ENCODE measurements around the gene UBTD2.
"Not testable (repeated sequence)": the region's sequence is repeated elsewhere in the genome, so short reads cannot be mapped to it uniquely, and the experiment has no call there.

The UBTD2 gene

GRCh38 chr5:172213126-172213525 lies 70.4 kb downstream of the UBTD2 start:
- DNase-seq (ENCODE audit: insufficient read length, low spot score) (no peak), FAIRE-seq (no peak)
- no peak for TF ChIP-seq CTCF (IDR thresholded peaks at IDR 0.05; ENCODE audit: insufficient read depth, missing control alignments)

- no peak for TF ChIP-seq CTCF (IDR thresholded peaks at IDR 0.05; ENCODE audit: insufficient read depth, missing control alignments)
- FAIRE-seq: no peak
Observed at GRCh38 chr5:172211676-172212075, 71.9 kb downstream of the UBTD2 start.

GRCh38 chr5:172209714-172210113 lies 73.8 kb downstream of the UBTD2 start:
- no peak for TF ChIP-seq CTCF (IDR thresholded peaks at IDR 0.05; ENCODE audit: insufficient read depth, missing control alignments)
- DNase-seq (ENCODE audit: insufficient read length, low spot score) (no peak), FAIRE-seq (no peak)

More at GRCh38 chr5:172211676-172212075, 71.9 kb downstream of the UBTD2 start:
- DNase-seq (ENCODE audit: insufficient read length, low spot score): no peak

- no peak for TF ChIP-seq CTCF (IDR thresholded peaks at IDR 0.05; ENCODE audit: insufficient read depth, missing control alignments)
- FAIRE-seq (no peak), DNase-seq (ENCODE audit: insufficient read length, low spot score) (no peak)
Observed at GRCh38 chr5:172207511-172207910, 76.1 kb downstream of the UBTD2 start.

GRCh38 chr5:172205984-172206383 lies 77.6 kb downstream of the UBTD2 start:
- DNase-seq (ENCODE audit: insufficient read length, low spot score): not testable (repeated sequence)

GRCh38 chr5:172200476-172200875 lies 83.1 kb downstream of the UBTD2 start:
- DNase-seq (ENCODE audit: insufficient read length, low spot score): no peak
- FAIRE-seq: no peak
- TF ChIP-seq CTCF (IDR thresholded peaks at IDR 0.05; ENCODE audit: insufficient read depth, missing control alignments): no peak

More at GRCh38 chr5:172205984-172206383, 77.6 kb downstream of the UBTD2 start:
- not testable (repeated sequence) for FAIRE-seq

- FAIRE-seq (no peak), DNase-seq (ENCODE audit: insufficient read length, low spot score) (no peak)
- no peak for TF ChIP-seq CTCF (IDR thresholded peaks at IDR 0.05; ENCODE audit: insufficient read depth, missing control alignments)
Observed at GRCh38 chr5:172199446-172199845, 84.1 kb downstream of the UBTD2 start.

- FAIRE-seq; DNase-seq (ENCODE audit: insufficient read length, low spot score): not testable (repeated sequence)
Observed at GRCh38 chr5:172197775-172198174, 85.8 kb downstream of the UBTD2 start.
